Mucosa of gallbladder (tissue), 1 donor: ENCODE data around the gene DCP2. TPM values are rescaled to one million over a fixed set of nuclear protein-coding genes. Genes with fewer than 3 reads are reported as not detected.

ENCODE experiments used
- DNase-seq: peaks from one replicate; pipeline ENCODE4 v3.0.0-alpha.2; 2020; ENCODE audit warnings: low spot score
- total RNA-seq: library from RNA; stranded (reverse); gene quantifications from one replicate; pipeline ENCODE4 v1.2.1, GENCODE V29; 2021
- donor health status: DM: no; HTN: no; CAD: no.

The DCP2 gene
- total RNA-seq, 1 donor from 2014 or later, result 42.5 TPM

DNA sequence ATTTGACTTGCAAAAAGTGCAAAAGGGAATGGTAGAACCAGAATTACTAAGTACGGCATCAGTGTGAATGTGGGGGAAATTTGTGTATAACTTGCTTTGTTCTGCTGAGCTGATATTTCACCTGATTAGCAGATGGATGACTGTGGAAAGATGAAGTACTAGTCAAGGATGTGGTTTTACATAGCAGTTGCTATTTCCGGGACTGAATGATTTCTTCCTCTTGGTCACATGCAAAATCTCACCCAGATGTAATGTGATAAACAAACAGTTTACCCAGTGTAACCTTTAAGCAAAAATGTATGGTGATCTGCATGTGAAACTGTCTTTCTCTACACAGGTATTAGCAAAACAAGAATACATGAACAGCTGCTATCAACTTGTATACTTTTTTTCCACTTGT, 46.1 kb downstream of the DCP2 start:
- DNase-seq, result no peak

DNA sequence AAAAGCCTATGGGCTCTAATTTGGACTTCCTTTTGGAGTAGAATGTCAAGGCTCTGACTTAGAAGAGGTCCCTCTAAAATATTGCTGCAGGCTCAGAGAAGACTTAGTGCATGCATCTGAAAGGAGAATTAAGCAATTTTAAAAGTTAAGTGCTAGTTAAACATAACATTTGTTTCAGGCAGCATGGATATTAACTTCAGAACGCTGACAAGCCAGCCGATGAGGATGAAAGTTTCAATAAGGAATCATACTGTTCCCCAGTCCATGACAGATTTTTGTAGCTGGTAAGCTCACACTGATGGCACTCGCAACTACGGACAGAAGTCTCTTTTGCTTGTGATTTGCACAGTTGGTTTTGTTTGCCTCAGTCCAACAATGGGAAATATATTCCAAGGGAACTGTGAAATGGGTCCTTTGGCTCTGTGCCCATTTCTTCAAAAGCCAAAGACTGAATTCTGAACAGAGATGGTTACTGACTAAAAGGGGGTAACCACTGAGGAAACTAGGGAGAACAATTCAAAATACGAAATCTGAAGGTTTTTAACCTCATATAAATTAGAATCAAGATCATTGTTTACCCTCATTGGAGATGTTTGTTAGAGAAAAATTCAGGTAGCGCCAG, 47.6 kb downstream of the DCP2 start:
- no peak for DNase-seq

- DNase-seq, result no peak
Measured at GRCh38 chr5:113025596-113025995, 49.0 kb downstream of the DCP2 start.

- no peak for DNase-seq
Measured at GRCh38 chr5:113026211-113026610, 49.6 kb downstream of the DCP2 start.

DNA sequence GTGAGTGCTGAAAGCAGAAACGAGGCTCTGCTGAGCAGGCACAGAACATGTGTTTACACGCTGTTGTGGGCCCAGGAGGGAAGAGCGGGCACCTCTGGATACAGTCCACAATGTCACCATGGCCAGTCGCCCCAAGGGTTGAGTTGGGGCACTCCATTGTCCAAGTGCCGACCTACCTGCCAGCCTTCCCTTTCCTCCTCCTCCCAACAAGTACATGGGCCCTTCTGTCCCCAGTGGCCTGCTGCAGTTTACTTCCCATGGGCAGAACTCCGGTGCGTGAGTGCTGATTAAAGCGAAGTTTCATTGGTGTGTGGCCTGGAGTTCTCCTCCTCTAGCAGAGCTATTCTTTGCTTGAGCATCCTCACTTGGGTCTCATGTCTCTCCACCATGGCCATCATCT, 50.4 kb downstream of the DCP2 start:
- DNase-seq, result no peak

- no peak for DNase-seq
Measured at GRCh38 chr5:113027431-113027830, 50.8 kb downstream of the DCP2 start.

DNA sequence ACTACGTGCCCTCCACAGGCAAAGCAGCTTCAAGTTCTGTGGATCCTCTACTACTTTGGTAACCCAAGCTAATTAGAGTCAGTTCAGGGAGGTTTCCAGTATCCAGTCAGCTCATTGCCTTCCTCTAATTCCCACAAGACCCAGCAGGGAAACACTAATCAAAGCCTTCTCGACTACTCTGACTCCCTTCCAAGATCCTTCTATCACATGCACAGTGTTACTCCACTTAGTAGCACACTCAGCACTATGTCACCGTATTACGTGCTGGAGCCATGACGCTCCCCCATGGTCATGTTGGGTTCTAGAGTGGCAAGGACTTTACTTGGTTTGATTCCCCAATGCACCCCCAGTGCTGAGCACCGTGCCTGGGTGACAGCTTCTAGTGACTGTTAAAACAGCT, 53.0 kb downstream of the DCP2 start:
- no peak for DNase-seq

GRCh38 chr5:113031104-113031503, 54.5 kb downstream of the DCP2 start:
- DNase-seq, result no peak

DNA sequence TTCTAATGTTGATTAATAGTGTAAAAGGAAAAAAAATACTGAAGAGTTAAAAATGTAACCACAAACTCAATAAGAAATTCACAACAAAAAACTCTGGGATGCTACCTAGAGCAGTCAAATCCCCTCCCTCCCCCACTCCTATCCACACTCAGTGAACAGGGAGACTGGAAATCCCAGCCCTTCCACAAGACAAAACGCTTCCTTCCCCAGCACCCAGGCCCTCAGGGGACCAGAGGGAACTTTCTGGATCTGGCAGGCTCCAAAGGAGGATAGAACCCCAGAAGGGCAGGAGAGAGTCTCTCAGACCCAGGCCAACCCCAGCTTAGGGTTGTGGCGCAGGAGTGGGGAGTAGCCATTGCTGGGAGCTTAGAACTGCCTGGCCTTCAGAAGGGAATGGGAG, 55.0 kb downstream of the DCP2 start:
- no peak for DNase-seq

DNA sequence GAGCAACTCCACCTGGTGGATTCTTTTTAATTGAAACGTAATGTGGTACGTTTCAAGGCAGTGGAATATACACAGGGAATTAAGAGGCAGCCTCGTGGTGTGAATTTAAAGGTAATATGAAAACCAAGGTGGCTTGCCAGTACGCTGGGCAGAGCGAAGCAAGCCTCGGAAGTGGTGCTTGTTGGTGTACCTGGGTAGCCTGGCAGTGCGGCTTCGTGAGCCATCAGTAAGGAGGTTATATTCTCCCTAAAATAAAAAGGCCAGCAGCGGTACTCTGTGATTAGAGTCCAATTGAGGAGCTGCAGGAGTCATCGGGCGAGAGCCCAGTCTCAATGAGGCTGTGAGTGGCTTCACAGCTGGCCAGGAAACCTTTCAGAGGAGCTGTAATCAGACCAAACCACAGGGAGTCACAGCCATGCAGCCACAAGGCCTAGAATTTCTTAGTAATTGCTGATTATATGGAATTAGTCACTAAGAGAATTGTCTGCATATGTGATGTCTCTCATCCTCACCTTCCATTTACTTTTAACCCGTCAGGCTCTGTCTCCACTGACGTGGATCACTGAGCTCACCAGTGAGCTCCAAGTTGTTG, 57.7 kb downstream of the DCP2 start:
- DNase-seq, result no peak

- no peak for DNase-seq
Measured at GRCh38 chr5:113035096-113035495, 58.5 kb downstream of the DCP2 start.

- no peak for DNase-seq
Measured at GRCh38 chr5:113036321-113036720, 59.7 kb downstream of the DCP2 start.

DNA sequence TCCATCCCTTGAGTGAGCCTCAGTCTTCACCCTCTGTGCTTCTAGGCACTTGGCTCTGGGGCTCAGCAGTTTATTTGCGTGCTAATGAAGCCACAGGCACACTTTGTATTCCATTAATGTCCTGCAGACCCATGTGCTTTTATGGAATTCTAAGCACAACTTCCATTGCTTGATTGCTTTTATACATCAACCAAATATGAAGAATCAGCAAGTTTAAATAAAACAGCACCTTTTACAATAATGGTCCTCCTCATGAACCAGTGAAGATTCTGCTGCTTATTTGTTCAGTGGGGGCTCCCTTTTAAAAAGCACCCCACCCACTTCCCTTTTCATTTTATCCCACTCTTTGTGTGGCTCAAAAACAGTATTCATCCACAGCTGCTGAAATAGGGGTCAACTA, 60.2 kb downstream of the DCP2 start:
- DNase-seq, result no peak

DNA sequence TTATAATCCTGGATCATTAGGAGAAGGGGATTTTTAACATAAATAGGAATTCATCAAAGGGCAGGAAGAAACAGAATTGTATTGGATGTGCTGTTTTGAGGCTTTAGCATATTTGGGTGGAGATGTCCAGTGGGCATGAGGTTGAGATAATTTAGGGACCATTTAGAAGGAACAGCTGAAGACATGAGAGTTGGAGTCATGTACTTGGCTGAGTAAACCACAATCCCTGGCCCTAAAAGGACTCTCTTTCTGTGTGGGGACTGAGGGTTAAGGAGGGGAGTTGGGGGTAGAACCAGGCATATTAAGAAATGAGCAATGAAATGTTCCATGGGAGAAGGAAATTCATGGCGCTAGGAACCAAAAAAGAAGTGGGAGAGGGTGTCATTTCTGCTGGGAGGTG, 61.5 kb downstream of the DCP2 start:
- no peak for DNase-seq

- DNase-seq, result no peak
Measured at GRCh38 chr5:113038714-113039113, 62.1 kb downstream of the DCP2 start.

- DNase-seq, result no peak
Measured at GRCh38 chr5:113039229-113039933, 62.8 kb downstream of the DCP2 start.

DNA sequence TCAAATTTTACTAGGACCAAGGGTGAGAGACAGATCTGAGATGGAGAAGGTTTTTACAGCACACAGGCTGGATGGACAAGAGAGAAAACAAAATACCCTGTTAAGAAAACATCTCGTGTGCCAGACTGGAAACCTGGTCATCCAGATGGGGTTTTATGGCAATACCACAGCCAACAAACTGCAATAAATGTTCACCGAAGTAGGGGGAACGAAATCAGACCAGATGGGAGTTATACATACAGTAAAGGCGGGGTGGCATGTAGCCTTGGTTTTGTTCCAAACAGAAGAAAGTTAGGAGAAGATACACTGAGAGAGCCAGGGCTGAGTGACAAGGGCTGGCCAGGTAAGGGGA, 63.3 kb downstream of the DCP2 start:
- no peak for DNase-seq

- DNase-seq, result no peak
Measured at GRCh38 chr5:113040672-113041260, 64.2 kb downstream of the DCP2 start.

GRCh38 chr5:113042491-113043243, 66.1 kb downstream of the DCP2 start:
- no peak for DNase-seq

DNA sequence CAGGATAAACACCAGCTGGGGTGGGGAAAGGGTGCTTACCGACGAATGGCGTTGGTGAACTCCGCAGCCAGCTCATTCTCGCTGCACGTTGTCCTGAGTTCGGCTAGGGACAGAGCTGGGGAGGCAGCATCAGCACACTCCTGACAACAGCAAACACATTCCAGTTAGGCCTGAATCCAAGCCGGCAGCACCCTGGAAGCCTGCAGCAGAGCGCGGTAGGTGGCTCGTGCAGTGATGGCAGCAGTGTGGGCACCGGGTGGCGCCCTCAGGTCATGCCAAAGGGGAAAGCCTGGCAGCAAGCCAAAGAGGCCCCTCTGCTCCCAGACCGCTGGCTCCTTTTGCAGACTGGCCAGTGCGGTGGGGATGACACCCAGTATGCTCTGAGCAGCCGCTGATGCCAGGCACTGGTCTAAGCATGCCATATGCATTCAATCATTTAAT, 66.9 kb downstream of the DCP2 start:
- DNase-seq, result peak; percentile 22

DNA sequence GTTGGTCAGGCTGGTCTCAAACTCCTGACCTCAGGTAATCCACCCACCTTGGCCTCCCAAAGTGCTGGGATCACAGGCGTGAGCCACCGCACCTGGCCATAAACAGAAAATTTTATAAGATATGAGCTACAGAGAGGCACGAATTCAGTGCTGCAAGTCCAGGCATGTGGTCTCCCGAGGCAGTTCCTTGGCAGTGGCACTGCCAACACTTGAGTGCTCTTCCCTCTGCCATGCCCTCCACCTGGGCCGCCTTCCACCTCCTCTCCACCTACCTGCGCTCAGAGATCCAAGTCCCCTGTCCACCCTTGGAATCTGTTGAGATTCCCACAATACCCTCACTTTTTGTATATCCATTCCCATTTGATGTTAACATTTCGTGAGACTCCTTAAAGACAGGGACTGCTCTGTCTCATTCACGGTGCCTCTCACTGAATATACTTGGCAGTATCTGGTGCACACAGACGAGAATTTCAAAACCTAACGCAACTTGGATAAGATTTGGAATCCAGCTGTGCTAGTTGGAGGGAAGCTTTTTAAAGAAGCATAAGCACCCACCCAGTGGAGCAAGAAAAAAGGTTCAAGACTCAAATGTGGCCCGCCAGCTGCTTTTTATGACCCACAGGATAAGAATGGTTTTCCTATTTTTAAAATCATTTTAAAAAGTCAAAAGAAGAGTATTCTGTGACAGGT, 68.3 kb downstream of the DCP2 start:
- DNase-seq, result no peak

- no peak for DNase-seq
Measured at GRCh38 chr5:113047234-113047633, 70.6 kb downstream of the DCP2 start.
